Measurements from ENCODE around the gene IL22RA1.
A peak's percentile ranks its signal among the peaks of the same experiment; 100 is the strongest.

Gene IL22RA1

GRCh38 chr1:24154215-24154614 is 11.3 kb upstream of the IL22RA1 start:
- no peak for ATAC-seq
- Mint-ChIP-seq H3K4me1 (peaks cover 48% of the 10 kb centered on the region), H3K4me3 (no peak overlapping the region), H3K27me3 (no peaks in the 10 kb centered on the region), H3K9me3 (no peaks in the 10 kb centered on the region), H3K36me3 (peaks cover 39% of the 10 kb centered on the region), H3K27ac (peak overlapping the region; percentile 67)

GRCh38 chr1:24152631-24153494 is 9.9 kb upstream of the IL22RA1 start:
- H3K9me3 Mint-ChIP-seq, result no peaks in the 10 kb centered on the region
- H3K36me3 Mint-ChIP-seq, result peaks cover 25% of the 10 kb centered on the region
- no peak overlapping the region for H3K4me3 Mint-ChIP-seq
- peak overlapping the region; percentile 32 for H3K27ac Mint-ChIP-seq
- H3K4me1 Mint-ChIP-seq, result peaks cover 48% of the 10 kb centered on the region
- ATAC-seq, result no peak
- no peaks in the 10 kb centered on the region for H3K27me3 Mint-ChIP-seq

DNA sequence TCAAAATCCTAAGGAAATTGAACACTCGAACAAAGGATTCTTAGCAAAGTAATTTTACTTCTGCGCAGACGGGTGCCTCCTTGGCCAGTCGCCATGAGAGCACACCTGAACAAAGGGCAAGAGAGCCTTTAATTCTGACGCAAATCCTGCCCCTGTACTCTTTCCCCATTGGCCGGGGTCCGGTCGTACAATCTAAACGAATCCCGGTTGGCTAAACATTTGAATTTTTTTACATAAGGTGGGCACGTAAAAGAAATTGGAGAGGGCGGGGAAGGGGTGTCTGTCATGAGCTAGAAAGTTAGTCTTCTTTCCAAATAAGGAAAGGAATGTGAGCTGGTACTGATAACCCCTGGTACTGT is 8.2 kb upstream of the IL22RA1 start:
- Mint-ChIP-seq H3K9me3 (no peaks in the 10 kb centered on the region), H3K4me1 (peaks cover 45% of the 10 kb centered on the region), H3K36me3 (peaks cover 10% of the 10 kb centered on the region), H3K27ac (peak overlapping the region; percentile 2), H3K27me3 (peaks cover 7% of the 10 kb centered on the region), H3K4me3 (no peak overlapping the region)
- ATAC-seq, result no peak

DNA sequence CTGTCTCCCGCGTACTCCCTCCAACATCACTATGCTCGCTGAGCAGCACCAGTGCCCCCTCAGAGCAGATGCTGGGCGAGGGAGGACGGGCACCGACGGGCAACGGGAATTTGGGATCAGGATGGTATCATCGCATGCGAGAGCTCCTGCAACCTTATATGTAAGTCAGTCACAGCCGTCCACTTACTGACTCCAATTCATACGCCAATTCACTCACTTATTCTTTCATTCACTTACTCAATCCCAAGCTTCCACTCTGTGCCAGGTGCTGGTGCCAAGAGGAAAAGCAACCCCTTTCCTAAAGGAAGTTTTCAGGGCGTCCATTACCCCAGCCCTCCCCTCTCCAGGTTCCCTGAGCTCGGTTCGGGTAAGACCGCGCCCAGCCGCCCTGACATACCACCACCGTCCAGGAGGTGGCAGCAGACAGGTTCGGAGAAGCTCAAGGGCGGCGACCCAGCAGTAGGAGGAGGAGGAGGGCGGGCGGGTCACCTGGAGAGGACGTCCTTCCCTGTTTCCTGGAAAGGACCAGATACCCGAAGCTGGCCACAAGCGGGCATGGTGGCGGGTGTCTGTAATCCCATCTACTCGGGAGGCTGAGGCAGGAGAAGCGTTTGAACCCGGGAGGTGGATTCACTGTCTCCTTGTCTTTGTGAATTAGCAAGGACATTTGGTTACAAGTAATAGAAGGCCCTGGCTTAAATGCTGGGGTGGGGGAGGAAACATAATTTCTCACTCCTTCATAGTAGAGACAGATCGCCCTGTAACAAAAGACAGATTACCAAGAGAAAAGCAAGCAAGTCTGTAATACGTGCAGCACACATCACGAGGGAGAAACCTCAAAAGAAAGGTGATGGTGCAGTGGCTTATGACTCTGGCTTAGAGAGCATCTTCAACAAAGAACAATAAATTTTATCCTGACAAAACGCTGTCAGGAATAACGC is 7.6 kb upstream of the IL22RA1 start:
- H3K27ac Mint-ChIP-seq, result peak overlapping the region; percentile 2
- H3K4me1 Mint-ChIP-seq, result peaks cover 39% of the 10 kb centered on the region
- H3K9me3 Mint-ChIP-seq, result no peaks in the 10 kb centered on the region
- H3K36me3 Mint-ChIP-seq, result peaks cover 6% of the 10 kb centered on the region
- H3K4me3 Mint-ChIP-seq, result peak overlapping the region; percentile 52
- H3K27me3 Mint-ChIP-seq, result peaks cover 10% of the 10 kb centered on the region
- peak; percentile 92 for ATAC-seq

GRCh38 chr1:24149866-24150233 is 6.9 kb upstream of the IL22RA1 start:
- H3K4me3 Mint-ChIP-seq, result no peak overlapping the region
- H3K4me1 Mint-ChIP-seq, result peaks cover 32% of the 10 kb centered on the region
- no peak for ATAC-seq
- H3K36me3 Mint-ChIP-seq, result peaks cover 2% of the 10 kb centered on the region
- peaks cover 12% of the 10 kb centered on the region for H3K27me3 Mint-ChIP-seq
- H3K27ac Mint-ChIP-seq, result peak overlapping the region; percentile 2
- H3K9me3 Mint-ChIP-seq, result no peaks in the 10 kb centered on the region

DNA sequence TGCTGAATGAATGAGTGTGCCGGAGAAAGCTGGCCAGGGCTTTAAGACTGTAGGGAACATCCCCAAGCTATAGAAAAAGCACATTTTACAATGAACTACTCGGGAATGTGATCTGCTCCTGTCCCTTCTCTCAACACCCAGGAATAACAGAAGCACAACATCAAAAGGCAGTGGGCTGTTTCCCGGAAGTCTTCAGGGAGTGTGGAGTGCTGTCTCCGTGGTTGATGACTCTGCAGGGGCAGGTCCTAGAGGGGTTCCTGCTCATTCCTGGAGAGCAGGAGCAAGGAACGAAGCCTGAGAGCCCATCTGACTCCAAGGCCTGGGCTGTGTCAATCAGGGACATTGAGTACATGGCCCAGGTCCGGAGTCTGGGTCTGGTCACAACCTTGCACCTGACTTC is 4.9 kb upstream of the IL22RA1 start:
- Mint-ChIP-seq H3K27me3 (peaks cover 18% of the 10 kb centered on the region), H3K9me3 (no peaks in the 10 kb centered on the region), H3K27ac (no peak overlapping the region), H3K36me3 (no peaks in the 10 kb centered on the region), H3K4me1 (peaks cover 23% of the 10 kb centered on the region), H3K4me3 (no peak overlapping the region)
- no peak for ATAC-seq

GRCh38 chr1:24147194-24147593 is 4.3 kb upstream of the IL22RA1 start:
- no peaks in the 10 kb centered on the region for H3K9me3 Mint-ChIP-seq
- ATAC-seq, result no peak
- H3K4me1 Mint-ChIP-seq, result peaks cover 16% of the 10 kb centered on the region
- no peaks in the 10 kb centered on the region for H3K36me3 Mint-ChIP-seq
- H3K27ac Mint-ChIP-seq, result no peak overlapping the region
- no peak overlapping the region for H3K4me3 Mint-ChIP-seq
- H3K27me3 Mint-ChIP-seq, result peaks cover 18% of the 10 kb centered on the region

GRCh38 chr1:24141311-24141997 is 1.5 kb downstream of the IL22RA1 start:
- ATAC-seq, result no peak
- H3K4me1 Mint-ChIP-seq, result no peaks in the 10 kb centered on the region
- H3K9me3 Mint-ChIP-seq, result no peaks in the 10 kb centered on the region
- H3K27ac Mint-ChIP-seq, result no peak overlapping the region
- H3K36me3 Mint-ChIP-seq, result no peaks in the 10 kb centered on the region
- H3K27me3 Mint-ChIP-seq, result peaks cover 31% of the 10 kb centered on the region
- H3K4me3 Mint-ChIP-seq, result no peak overlapping the region

DNA sequence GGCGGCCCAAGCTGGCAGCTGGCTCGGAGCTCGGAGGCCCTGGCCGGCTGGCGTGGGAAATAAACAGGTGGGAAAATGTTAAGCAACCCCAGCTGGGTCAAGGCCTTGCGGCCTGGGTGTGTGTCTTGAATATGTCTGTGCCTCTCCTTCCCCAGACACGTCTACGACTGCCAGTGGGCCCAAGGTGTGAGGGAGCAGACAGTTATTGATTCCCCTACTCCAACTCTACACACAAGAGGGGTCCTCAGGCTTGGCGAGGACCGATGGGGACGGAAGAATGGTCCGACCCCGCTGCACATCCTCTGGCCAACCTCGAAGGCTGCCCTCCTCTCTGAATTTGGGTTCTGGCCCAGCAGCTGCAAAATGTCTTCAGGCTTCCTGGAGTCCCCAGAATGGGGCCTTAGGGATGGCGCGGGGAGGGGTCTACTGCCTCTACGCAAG is 2.2 kb downstream of the IL22RA1 start:
- peaks cover 25% of the 10 kb centered on the region for H3K27me3 Mint-ChIP-seq
- H3K4me3 Mint-ChIP-seq, result no peak overlapping the region
- ATAC-seq, result no peak
- no peaks in the 10 kb centered on the region for H3K9me3 Mint-ChIP-seq
- H3K4me1 Mint-ChIP-seq, result no peaks in the 10 kb centered on the region
- no peak overlapping the region for H3K27ac Mint-ChIP-seq
- no peaks in the 10 kb centered on the region for H3K36me3 Mint-ChIP-seq

DNA sequence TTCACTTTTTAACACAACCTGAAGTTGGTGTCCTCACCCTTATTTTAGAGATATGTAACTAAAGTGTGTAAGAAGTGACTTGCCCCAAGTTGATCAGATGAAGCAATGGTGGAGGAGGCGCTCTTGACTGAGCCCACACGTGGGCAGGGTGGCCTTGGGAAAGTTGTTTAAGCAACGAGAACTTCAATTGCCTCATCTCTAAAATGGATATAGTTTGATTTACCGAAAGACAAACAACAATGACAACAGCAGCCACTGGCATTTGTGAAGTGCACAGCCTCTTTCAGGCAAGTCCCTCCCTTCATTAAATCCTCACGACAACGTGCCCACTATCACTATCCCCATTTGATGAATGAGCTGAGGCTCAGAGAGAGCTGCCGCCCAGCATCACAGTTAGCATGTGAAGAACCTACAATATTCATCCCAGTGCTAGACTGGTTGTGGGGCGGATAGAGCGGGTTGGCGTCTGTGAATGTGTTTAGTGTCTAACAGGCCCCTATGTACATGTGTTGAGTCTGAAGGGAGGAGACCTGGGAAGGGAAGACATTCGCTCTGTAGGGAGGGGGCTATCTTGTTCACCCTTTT is 3.0 kb downstream of the IL22RA1 start:
- no peak overlapping the region for H3K4me3 Mint-ChIP-seq
- no peaks in the 10 kb centered on the region for H3K4me1 Mint-ChIP-seq
- no peaks in the 10 kb centered on the region for H3K9me3 Mint-ChIP-seq
- H3K27me3 Mint-ChIP-seq, result peaks cover 24% of the 10 kb centered on the region
- H3K27ac Mint-ChIP-seq, result no peak overlapping the region
- H3K36me3 Mint-ChIP-seq, result no peaks in the 10 kb centered on the region
- no peak for ATAC-seq

DNA sequence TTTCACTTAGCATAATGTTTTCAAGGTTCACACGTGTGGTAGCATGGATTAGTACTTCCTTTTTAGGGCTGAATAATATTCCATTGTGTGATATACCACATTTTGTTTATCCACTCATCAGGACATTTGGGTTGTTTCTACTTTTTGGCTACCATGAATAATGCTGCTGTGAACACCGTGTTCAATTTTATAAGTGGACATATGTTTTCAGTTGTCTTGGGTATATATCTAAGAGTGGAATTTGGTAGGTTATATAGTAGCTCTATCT is 3.8 kb downstream of the IL22RA1 start:
- Mint-ChIP-seq H3K27ac (no peak overlapping the region), H3K4me3 (no peak overlapping the region), H3K36me3 (no peaks in the 10 kb centered on the region), H3K27me3 (peaks cover 17% of the 10 kb centered on the region), H3K4me1 (no peaks in the 10 kb centered on the region), H3K9me3 (no peaks in the 10 kb centered on the region)
- ATAC-seq, result no peak

DNA sequence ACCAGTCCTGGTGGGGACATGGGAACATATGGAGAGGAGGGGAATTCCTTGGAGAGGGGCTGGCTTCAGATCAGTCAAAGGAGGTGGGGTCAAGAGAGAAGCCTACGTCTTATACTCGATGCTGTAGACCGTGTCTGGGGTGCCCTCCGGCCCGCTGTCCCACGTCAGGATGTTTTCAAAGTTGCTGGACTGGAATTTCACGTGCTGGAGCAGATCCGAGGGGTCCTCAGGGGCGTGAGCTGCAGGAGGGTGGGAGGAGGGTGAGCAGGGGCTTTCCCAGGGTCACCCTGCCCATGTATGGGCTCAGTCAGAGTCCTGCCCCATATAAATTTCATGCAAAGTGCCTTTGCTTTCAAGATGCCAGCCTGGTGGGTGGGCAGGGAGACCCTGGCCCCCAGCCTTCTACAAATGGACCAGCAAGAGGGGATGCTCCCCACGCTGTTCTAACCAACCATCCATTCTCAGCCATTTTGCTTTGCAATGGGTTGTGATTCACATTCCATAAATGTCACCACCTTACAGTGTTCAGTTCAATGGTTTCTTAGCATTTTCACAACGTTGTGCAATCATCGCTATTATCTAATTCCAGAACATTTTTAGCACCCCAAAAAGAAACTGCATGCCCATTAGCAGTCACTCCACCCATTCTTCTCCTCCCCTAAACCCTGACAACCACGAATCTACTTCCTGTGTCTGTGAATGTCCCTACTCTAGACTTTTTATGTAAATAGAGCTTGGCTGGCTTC is 4.3 kb downstream of the IL22RA1 start:
- H3K27me3 Mint-ChIP-seq, result peaks cover 17% of the 10 kb centered on the region
- H3K27ac Mint-ChIP-seq, result no peak overlapping the region
- no peaks in the 10 kb centered on the region for H3K36me3 Mint-ChIP-seq
- ATAC-seq, result no peak
- no peaks in the 10 kb centered on the region for H3K9me3 Mint-ChIP-seq
- H3K4me3 Mint-ChIP-seq, result no peak overlapping the region
- H3K4me1 Mint-ChIP-seq, result no peaks in the 10 kb centered on the region

DNA sequence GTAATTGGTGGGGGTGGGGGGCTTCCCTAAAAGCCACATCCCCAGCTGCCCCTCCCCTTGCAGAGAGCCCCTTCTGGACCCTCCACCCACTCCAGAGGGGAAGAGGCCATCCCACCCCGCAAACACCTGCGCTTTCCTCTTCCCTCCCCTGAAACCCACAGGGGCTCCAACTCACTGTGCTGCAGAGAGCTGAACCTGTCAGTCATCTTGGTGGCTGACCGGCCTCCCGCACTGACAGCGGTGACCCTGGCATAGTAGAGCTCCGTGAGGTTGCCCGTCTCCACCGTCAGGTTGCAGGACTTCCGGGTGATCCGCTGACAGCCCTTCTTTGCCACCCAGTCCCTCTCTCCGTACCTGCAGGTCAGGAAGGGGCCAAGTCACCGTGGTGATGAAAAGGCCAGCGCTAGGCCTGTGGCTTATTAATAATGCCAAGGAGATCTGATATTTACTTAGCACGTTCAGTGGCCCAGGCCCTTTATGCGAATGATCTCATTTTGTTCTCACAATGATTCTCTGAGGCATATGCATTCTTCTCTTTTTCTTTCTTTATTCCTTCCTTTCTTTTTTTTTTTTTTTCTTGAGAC is 5.9 kb downstream of the IL22RA1 start:
- Mint-ChIP-seq H3K4me3 (no peak overlapping the region), H3K36me3 (no peaks in the 10 kb centered on the region), H3K27ac (no peak overlapping the region), H3K4me1 (no peaks in the 10 kb centered on the region), H3K9me3 (no peaks in the 10 kb centered on the region), H3K27me3 (peaks cover 17% of the 10 kb centered on the region)
- ATAC-seq, result peak; percentile 12

DNA sequence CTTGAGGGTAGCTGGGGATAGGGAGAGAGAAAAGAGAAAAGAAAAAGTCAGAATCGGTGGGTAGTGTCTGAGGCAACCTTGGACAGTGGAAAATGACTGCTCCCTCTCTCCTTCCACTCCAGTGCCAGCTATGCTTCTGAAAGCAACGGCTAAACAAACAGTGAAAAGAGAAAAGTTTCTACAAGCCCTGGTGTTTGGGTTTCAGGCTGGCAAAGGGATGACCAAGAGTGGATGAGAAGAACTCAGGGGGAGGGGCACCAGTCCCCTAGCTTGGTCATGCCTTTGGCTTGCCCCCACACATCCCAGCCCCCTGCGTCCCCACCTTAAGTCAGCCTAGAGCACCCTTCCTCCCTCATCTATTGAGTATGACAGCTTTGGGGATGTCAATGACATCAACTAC is 8.6 kb downstream of the IL22RA1 start:
- Mint-ChIP-seq H3K27me3 (peaks cover 6% of the 10 kb centered on the region), H3K4me1 (no peaks in the 10 kb centered on the region), H3K9me3 (peaks cover 6% of the 10 kb centered on the region), H3K27ac (no peak overlapping the region), H3K4me3 (no peak overlapping the region), H3K36me3 (peaks cover 9% of the 10 kb centered on the region)
- no peak for ATAC-seq

Data from stimulated activated memory B cell treated with anti-CD40 and anti-IgM and Interleukin-4, amounts not matched to agents 10 μg/mL and 1 μg/mL and 100 μg/mL, for 72 hours (primary cell).